UCSD-AML1 (cell line): ENCODE results near the gene SLC9A7.
"Not testable (repeated sequence)": the region's sequence is repeated elsewhere in the genome, so short reads cannot be mapped to it uniquely, and the experiment has no call there.

Experiments
- DNase-seq: peaks from one replicate; lab custom pipeline; 2025; ENCODE audit not compliant: unreplicated experiment; lab: John Stamatoyannopoulos, UW

SLC9A7 gene

GRCh38 chrX:46754586-46755061, 4.3 kb downstream of the SLC9A7 start:
- no peak for DNase-seq

GRCh38 chrX:46754036-46754435, 4.9 kb downstream of the SLC9A7 start:
- no peak for DNase-seq

GRCh38 chrX:46750889-46751288, 8.0 kb downstream of the SLC9A7 start:
- no peak for DNase-seq

DNA sequence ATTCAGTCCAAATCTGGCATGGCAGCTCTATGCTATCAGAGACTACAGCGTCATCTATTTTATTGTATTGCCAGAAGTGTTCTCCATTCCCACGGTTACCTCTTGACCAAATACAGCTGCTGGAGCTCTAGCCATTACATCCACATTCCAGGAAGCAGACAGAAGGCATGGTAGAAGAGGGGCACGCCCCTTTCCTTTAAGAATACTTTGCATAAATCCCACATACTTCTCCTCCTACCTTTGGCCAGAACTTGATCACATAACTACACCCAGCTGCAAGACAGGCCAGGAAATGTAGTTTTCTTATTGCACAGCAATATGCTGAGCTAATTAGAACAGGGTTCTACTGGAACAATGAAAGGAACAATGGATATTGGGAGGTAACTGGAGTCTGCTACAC, 14.9 kb downstream of the SLC9A7 start:
- DNase-seq: no peak

DNA sequence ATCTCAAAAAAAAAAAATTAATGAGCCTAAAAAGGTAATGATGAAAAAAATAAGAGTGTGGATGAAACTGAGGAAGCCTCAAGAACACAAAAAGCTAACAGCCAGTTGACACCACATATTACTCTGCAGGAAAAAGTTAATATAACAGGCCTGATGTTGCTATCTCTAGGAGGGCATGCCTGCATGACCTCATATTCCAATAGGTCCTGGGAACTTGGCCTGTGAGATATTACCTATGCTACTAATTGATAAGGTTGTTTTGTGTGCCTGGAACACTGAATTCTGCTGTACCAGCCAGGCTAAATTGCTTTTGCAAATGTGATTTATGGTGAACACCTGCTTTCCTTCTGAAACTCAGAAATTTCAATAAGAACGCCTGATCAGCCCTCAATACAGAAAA, 15.9 kb downstream of the SLC9A7 start:
- no peak for DNase-seq

- no peak for DNase-seq
Measured at GRCh38 chrX:46739736-46740135, 19.2 kb downstream of the SLC9A7 start.

GRCh38 chrX:46737462-46737861, 21.5 kb downstream of the SLC9A7 start:
- DNase-seq: no peak

GRCh38 chrX:46737041-46737440, 21.9 kb downstream of the SLC9A7 start:
- DNase-seq: no peak

GRCh38 chrX:46735622-46736021, 23.3 kb downstream of the SLC9A7 start:
- DNase-seq: no peak

- DNase-seq: no peak
Measured at GRCh38 chrX:46733226-46733625, 25.7 kb downstream of the SLC9A7 start.

DNA sequence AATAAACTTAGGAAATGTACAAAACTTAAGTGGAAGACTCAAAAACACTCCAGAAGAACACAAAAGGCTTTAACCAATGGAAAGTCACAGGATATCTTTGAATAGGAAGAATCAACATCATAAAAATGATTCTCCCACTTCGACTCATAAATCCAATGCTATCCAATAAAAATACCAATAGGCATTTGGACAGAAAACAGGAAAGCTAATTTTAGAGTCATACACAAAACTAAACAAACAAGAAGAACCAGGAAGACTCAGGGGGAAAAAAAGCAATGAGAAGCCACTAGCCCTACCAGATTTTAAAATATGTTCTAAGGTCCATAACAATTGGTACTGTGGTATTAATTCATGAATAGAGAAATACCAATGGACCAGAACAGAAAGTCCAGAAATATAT, 28.2 kb downstream of the SLC9A7 start:
- no peak for DNase-seq

- no peak for DNase-seq
Measured at GRCh38 chrX:46727441-46727840, 31.5 kb downstream of the SLC9A7 start.

DNA sequence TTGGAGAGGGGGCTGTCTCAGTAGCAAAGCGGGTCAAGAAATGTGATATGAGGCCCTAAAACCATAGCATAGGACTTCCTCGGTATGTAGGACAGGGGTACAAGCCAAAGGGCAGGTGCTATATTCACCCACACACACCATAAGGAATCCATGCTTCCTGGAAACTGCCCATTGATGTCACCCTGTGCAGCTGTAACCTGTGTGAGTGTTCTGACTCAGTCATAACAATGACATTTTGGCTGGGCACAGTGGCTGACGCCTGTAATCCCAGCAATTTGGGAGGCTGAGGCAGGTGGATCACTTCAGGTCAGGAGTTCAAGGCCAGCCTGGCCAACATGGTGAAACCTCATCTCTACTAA, 35.4 kb downstream of the SLC9A7 start:
- not testable (repeated sequence) for DNase-seq

DNA sequence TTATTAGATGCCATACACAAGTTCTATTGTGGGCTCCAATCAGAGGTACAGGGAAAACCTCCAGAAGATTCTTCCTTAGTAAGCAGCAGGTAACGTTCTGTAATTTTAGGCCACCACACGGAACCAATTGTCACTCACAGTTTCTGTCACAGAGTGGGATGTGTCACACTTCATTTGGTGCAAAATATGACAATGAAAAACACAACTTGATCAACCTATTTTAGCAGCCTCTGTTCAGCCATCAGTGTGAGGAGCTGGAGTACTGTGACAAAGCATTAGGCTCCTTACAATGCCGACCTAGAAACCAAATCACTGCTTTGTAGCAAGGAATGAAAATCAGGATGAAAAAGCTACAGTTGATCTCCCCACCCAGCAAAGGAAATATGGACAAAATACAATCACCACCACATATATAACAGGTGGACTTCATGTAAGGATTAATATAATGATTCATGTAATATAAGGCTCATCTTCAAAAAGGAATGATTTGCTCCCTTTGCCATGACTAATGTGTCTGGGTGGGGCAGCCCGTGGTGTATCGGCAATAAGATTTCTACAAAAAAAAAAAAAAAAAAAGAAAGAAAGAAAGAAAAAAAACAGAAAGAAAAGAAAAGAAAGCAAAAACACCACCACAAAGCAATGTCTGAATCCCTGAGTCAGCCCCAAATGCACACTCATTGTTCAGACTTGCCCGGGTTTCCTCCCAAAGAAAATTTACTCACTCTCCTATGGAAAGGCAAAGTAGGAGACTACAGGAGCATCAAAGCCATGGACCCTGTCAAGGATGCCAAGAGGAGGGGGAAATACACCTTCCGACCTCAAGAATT, 36.0 kb downstream of the SLC9A7 start:
- no peak for DNase-seq

DNA sequence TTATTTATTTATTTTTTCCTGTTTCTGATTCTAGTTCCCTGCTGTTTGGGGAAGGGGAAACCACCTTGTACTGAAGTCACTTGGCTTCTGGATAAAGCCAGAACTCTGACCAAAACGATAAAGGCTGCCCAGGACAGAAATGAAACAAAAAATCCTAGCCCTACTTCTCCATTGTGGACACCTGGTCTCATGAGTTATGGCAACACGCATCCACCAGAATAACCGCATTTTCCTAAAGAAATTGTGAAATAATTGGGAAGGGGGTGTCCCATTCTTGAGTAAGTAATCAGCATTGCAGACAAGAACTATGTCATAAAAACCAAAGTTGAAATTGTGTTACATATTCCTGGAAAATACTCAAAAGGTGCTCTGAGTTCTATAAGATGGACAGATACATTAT, 42.1 kb downstream of the SLC9A7 start:
- no peak for DNase-seq

DNA sequence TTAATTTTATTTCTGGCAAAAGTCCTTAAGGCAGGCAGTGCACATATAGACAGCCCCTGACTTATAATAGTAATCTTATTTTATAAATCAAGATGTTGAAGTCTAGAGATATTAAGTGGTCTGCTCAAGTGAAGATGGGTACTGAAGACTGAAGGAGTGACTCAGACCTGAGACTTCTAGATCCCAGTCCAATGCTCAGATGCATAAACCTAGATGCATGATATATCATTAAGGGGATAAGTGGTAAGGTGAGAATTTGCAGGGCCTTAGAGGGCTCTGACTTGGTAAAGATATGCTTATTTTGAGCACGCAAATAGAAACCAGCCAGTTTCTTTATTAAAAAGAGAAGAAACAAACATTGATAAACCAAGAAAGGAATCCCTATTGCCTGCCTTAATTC, 42.9 kb downstream of the SLC9A7 start:
- DNase-seq: no peak

DNA sequence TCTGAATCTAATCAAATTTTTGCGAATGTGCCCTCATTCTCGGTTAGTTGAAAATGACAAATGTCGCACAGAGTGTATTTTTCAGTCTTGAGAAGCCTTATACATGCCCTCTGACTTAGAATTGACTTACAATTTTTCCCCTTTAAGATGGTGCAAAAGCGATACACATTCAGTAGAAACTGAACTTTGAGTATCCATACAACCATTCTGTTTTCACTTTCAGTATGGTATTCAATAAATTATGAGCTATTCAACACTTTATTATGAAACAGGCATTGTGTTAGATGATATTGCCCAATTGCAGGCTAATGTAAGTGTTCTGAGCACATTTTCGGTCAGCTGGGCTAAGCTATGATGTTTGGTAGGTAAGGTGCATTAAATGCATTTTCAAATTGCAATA, 43.4 kb downstream of the SLC9A7 start:
- no peak for DNase-seq

DNA sequence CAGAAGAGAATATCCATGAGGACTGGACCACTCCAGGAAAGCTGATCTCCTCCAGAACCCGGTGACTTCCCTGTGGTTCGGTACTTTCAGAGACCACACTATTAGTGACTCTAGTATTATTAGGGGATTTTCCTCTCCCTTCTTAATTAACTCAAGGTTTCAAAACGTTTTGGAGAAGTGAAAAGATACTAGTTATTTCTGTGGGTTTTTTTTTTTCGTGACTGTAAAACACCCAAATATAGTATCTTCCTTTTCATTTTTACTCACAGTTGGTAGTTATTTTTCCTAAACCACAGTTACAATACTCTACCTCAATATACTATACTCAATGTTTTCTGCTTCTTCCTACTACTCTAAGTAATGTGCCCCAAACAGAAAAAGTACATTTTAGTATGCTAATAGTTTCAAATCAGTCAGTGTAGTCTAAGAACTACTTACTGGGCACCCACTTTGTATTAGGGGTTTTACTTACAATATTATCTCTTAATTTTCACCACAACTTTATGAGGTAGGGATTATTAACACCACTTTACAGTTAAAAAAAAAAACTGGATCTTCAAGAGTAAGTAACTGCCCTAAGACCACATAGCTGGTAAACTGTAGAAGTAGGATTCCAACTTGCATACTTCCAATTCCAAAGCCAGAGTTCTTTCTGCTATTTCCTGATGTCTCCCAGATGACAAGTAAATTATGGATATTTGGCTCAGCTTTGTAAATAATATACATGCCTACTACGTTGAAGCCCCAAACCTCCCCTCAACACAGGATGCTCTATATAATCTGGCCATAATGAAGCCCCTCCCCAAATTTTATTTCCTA, 45.0 kb downstream of the SLC9A7 start:
- DNase-seq: no peak

DNA sequence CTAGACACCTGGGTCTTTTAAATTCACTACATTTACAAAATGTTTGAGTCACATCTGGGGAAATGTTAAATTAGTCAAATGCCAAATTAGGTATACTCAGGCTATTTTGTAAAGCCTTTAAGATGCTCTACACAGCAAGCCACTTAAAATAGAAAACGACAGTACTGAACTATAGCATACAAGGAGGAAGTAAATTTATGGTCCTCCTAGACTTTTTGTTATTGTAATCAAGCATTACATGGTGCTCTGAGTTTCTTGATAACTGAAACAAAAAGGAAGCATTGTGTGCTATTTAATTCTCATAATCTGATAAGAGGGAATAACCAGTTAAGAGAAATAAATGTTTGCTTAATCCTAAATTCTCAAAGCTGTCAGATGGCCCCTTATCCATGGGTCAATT, 46.2 kb downstream of the SLC9A7 start:
- DNase-seq: no peak

DNA sequence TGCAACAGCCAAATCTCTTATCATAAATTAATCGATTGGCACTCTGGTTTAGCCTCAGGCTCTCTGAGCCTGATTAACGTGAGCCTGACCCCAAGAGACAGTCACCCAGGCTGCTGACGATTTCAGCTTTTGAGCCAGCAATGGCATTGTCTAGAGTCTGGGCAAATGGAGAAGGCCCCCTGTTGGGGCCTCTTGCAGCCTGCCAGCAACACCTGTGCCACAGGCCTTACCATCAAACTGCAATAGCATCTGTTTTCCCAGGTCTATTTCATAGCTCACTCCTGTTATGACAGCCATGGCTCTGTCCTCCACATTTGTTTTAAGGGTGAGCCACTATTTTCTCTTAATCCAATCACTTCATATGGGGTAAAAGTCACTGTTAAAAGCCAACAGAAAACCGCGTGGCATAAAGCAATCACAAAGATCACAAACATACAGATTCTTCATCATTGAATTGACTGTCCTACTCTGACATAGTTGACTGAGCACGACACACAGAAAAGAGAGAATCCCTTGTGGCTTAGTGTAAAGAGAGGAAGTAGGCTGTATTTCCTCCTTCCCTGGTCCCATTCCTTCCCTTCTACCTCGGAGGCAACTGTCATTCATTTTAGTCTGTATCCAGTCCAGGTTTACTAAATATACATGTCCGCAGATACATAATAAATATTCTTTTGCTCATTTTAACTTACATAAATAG, 47.8 kb downstream of the SLC9A7 start:
- DNase-seq: no peak

DNA sequence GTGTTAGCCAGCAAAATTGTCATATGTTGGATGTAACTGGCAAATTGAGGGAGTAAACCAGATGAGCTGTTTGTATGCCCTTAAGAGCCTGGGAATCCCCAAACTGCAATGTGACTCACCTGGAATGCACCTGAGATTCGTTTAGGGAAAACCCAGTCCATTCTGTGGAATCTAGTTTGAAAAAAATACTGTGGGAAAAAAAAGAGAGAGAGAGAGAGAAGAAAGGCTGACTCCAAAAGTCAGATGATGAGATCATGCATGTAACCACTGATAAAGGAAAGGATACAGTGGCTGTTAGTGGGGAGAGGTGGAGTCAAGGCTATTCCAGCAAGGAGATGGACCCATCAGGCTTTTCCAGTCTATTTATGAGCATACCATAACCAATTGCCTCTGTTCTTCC, 48.5 kb downstream of the SLC9A7 start:
- DNase-seq: no peak
